Measurements from ENCODE around the gene CHPF2. TPM values are rescaled to one million over a fixed set of nuclear protein-coding genes. Genes with fewer than 3 reads are reported as not detected.

Gene CHPF2
- total RNA-seq, 6 experiments from 2014 or later, result 11.9 to 20.7 (median 17.7) TPM

GRCh38 chr7:151240536-151240935 lies 8.3 kb downstream of the CHPF2 start:
- intact Hi-C loops (cut with DNase I), result no loop called here
- H3K4me3 ChIP-seq, result no peak overlapping the region
- DNase-seq, result no peak

GRCh38 chr7:151240942-151241754 lies 8.9 kb downstream of the CHPF2 start:
- WGBS (ENCODE audit: insufficient coverage, low coverage, low lambda C conversion rate, missing lambda C conversion rate), result 94% methylated on average over 5 of the region's 7 CpGs
- H3K36me3 ChIP-seq, result peaks cover 0 to 16% (median 0%) of the 10 kb centered on the region in 4 donors
- H3K27ac ChIP-seq, result no peak overlapping the region
- H3K4me3 ChIP-seq, result no peak overlapping the region
- ATAC-seq (no peak), DNase-seq (no peak)
- peaks cover 0 to 11% (median 0%) of the 10 kb centered on the region in 4 donors for H3K4me1 ChIP-seq
- no peaks in the 10 kb centered on the region for H3K9me3 ChIP-seq
- peaks cover 0 to 8% of the 10 kb centered on the region in 2 donors for H3K27me3 ChIP-seq
- intact Hi-C loops (cut with DNase I), result no loop called here
- TF ChIP-seq CTCF (IDR thresholded peaks at IDR 0.05) (no peak), POLR2A (IDR thresholded peaks at IDR 0.05) (no peak)

More at GRCh38 chr7:151240536-151240935, 8.3 kb downstream of the CHPF2 start:
- H3K27me3 ChIP-seq, result peaks cover 0 to 6% of the 10 kb centered on the region in 2 donors
- H3K4me1 ChIP-seq, result peaks cover 0 to 11% (median 0%) of the 10 kb centered on the region in 4 donors
- H3K27ac ChIP-seq, result no peak overlapping the region
- ATAC-seq, result no peak
- H3K9me3 ChIP-seq, result no peaks in the 10 kb centered on the region
- TF ChIP-seq POLR2A (IDR thresholded peaks at IDR 0.05) (no peak), CTCF (IDR thresholded peaks at IDR 0.05) (no peak)
- WGBS (ENCODE audit: insufficient coverage, low coverage, low lambda C conversion rate, missing lambda C conversion rate), result 87% methylated on average over 3 of the region's 4 CpGs
- peaks cover 0 to 22% (median 0%) of the 10 kb centered on the region in 4 donors for H3K36me3 ChIP-seq

DNA sequence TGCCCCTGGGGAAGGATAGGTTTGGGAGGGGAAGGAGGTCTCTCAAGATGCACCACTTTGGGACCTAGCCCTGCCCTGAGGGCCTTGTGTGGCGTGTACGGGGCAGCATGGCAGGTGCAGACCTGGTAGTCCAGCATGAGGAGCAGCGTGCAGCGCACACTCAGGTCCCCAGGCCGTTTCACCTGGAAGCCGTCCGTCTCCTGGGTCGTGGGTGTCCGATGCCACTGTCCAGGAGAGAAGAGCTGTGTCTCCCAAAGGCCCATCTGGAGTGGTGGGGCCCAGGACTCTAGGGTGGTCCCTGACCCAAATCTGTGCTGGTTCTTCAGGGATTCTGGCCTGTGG lies 9.4 kb downstream of the CHPF2 start:
- Histone ChIP-seq H3K27ac (no peak overlapping the region), H3K36me3 (peaks cover 0 to 11% (median 0%) of the 10 kb centered on the region in 4 donors), H3K27me3 (peaks cover 0 to 8% of the 10 kb centered on the region in 2 donors), H3K4me3 (no peak overlapping the region), H3K4me1 (peaks cover 0 to 11% (median 0%) of the 10 kb centered on the region in 4 donors), H3K9me3 (no peaks in the 10 kb centered on the region)
- ATAC-seq (no peak), DNase-seq (no peak)
- WGBS (ENCODE audit: insufficient coverage, low coverage, low lambda C conversion rate, missing lambda C conversion rate), result no CpG with 5 or more reads among the region's 9 CpGs
- intact Hi-C loops (cut with DNase I), result no loop called here
- no peak for TF ChIP-seq CTCF (IDR thresholded peaks at IDR 0.05)
- TF ChIP-seq POLR2A (IDR thresholded peaks at IDR 0.05), result no peak

- H3K4me3 ChIP-seq, result no peak overlapping the region
- H3K9me3 ChIP-seq, result no peaks in the 10 kb centered on the region
- DNase-seq (no peak), ATAC-seq (no peak)
- peaks cover 0 to 11% (median 0%) of the 10 kb centered on the region in 4 donors for H3K4me1 ChIP-seq
- no peak overlapping the region for H3K27ac ChIP-seq
- H3K36me3 ChIP-seq, result peaks cover 0 to 5% (median 0%) of the 10 kb centered on the region in 4 donors
- intact Hi-C loops (cut with DNase I), result no loop called here
- TF ChIP-seq CTCF (IDR thresholded peaks at IDR 0.05), result no peak
- no peak for TF ChIP-seq POLR2A (IDR thresholded peaks at IDR 0.05)
- peaks cover 0 to 8% of the 10 kb centered on the region in 2 donors for H3K27me3 ChIP-seq
- 50% methylated on average over 9 of the region's 20 CpGs for WGBS (ENCODE audit: insufficient coverage, low coverage, low lambda C conversion rate, missing lambda C conversion rate)
Measured at GRCh38 chr7:151242159-151243044, 10.1 kb downstream of the CHPF2 start.
